GM18868 (cell line): ENCODE results near the gene HNF4A.
"Not testable (repeated sequence)": the region's sequence is repeated elsewhere in the genome, so short reads cannot be mapped to it uniquely, and the experiment has no call there.

Experiments
- ATAC-seq: cut with Tn5 transposase; IDR thresholded peaks from one replicate; pipeline ENCODE4 v1.9.1; 2021; ENCODE audit warnings: mild to moderate bottlenecking, moderate library complexity; ENCODE audit not compliant: unreplicated experiment

The HNF4A gene

DNA sequence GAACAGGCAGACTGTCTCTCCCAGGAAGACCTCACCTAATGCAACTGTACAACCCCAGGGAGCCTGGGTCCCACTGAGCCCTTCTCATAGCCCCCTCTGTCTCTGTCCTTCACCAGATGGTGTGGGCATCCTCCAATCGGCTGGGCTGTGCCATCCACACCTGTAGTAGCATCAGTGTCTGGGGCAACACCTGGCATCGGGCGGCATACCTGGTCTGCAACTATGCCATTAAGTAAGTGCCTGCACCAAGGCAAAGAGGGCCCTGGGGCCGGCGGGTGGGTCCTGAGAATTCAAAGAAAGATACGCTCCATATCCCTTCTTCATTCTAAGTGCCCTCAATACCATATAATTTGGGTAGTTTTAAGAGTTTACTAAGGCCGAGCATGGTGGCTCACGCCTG is 10.4 kb upstream of the HNF4A start:
- ATAC-seq = no peak

DNA sequence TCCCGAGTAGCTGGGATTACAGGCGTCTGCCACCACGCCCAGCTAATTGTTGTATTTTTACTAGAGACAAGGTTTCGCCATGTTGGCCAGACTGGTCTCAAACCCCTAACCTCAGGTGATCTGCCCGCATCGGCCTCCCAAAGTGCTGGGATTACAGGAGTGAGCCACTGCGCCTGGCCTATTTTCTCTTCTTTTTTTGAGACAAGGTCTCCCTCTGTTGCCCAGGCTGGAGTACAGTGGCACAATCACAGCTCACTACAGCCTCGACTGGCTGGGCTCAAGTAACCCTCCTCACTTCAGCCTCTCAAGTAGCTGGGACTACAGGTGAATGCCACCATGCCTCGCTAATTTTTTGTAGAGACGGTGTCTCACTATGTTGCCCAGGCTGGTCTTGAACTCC is 9.6 kb upstream of the HNF4A start:
- not testable (repeated sequence) for ATAC-seq

DNA sequence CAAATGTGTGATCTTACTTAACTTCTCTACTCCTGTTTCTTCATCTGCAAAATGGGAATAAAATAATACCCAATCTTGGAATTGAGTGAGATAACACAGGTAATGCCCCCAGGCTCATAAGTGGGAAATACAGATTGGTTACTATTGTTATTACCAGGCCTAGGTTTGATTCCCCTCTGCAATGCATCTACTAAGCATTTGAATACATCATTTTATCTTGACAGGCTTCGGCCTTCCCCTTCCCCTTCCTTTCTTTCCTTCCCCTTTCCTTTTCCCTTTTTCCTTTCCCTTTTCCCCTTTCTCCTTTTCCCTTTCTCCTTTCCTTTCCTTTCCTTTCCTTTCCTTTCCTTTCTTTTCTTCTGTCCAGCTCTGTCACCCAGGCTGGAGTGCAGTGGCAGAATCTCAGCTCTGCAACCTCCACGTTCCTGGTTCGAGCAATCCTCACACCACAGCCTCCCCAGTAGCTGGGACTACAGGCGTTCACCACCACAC is 7.3 kb upstream of the HNF4A start:
- no peak for ATAC-seq

DNA sequence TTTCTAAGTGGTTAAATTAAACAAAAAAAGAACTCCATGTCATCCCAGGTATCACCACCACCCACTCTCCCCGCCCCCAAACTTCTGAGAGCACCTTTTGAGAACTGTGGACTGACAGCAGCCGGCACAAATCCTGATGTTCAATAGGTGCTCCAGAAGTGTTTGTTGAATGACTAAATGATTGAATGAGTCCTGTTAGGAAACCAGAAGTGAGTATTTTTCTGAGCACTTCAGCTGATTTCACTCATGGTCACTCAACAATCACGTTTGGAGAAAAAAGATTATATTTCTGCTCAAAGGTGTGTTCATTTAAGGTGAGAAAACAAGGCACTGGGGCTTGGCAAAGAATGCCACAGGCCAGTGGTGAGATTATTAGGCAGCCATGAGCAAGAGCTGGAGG is 6.2 kb upstream of the HNF4A start:
- no peak for ATAC-seq

DNA sequence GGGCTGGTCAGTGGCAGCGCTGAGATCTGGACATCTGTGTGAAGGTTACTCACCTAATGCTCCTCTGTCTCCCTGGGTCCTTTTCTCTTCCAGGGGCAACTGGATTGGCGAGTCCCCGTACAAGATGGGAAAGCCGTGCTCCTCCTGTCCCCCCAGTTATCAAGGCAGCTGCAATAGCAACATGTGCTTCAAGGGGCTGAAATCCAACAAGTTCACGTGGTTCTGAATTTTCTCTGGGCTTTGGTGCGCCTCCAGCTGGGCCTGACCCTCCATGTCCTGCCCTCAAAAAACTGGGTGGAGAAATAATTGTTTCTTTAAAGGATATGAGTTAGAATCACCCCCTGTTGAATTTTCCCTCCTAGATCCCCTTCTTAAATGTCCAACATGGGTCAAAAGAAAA is 4.9 kb upstream of the HNF4A start:
- ATAC-seq = no peak

DNA sequence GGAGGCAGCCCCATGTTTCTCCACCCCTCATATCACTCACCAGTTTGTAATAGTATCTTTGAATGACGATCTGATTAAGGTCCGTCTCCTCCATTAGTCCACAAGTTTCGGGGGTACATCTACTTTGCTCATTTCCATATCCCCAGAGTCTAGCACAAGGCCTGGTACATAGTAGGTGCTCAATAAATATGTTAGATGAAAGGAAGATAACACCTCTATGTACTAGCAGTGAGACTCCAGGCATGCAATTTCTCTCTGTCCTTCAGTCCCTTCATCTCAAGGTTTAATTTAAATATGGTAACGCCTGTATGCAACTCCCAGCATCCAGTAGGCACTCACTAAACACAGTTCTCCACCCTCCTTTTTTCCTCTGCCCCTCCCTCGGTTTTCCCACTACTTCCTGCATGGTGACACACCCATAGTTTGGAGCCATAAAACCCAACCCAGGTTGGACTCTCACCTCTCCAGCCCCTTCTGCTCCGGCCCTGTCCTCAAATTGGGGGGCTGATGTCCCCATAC is 461 bp upstream of the HNF4A start:
- no peak for ATAC-seq

DNA sequence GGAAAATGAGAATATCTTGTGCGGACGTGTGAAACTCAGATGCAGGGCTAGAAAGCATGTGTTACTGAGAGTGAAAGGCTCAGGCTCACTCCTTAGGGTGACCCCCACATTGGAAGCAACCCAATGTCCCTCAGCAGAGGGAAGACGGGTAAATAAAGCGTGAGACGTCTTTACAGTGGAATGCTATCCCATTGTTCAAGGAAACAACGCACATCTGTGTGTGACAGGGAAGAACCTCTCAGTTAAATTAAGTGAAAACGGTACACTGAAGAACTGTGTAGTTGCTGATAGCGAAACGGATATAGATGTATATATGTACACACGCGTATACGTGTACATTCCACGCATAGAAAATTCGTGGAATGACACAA is 839 bp downstream of the HNF4A start:
- no peak for ATAC-seq

DNA sequence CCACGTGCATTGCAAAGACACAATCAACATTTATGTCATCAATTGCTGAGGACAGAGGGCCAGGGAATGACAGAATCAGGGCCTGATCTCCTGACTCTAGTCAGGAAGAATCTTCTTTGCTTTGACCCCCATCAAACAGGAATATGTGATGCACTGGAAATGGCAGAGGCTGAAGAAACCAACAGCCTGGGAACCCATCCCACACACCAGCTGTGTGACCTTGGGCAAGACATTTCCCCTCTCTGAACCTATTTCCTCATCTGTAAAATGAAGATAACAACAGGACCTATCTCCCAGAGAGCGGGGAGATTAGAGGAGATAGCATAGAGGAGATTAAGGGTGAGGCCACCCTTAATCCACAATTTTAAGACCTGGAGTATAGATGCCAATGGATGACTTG is 1.5 kb downstream of the HNF4A start:
- no peak for ATAC-seq

DNA sequence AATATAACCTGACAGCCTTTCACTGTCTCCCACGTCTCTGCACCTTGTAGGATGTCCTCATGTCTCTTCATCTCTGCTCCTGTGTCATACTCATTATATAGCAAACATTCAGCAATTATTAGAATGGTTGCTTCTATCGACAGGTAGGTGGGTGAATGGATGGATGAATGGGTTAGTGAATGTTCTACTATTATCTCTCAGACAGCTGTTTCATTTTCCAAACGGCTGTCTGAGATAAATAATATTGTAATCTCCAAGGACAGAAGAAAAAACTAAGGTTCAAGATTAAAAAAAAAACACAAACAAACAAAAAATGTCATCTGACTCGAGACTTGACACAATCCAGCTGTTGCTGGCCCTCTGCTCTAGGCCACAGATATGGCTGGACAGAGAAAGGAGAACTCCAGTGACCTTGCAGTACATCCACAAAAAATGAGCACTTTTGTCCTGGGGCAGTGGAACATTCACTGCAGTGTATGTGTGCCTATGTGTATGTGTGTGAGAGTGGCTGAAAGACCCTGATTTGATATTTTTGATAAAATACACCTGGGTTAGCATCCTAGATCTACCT is 2.1 kb downstream of the HNF4A start:
- ATAC-seq = no peak

DNA sequence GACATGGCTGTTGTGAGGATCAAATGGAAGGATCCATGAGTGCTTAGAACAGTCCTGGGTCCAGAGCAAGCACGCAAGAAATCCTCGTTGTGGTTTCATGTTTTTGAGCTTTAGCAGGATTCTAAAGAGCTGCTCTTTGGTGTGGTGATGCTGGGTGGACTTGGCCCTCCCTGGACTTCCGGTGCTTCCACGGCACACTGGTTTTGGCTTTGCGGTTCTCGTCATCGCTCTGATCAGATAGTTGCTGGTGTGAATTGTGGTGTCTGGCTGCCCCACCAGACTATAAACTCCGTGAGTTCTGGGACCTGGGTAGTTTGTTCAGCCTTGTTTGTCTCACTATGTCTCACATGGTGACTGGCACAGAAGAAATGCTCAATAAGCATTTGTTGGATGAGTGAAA is 3.3 kb downstream of the HNF4A start:
- ATAC-seq = no peak

DNA sequence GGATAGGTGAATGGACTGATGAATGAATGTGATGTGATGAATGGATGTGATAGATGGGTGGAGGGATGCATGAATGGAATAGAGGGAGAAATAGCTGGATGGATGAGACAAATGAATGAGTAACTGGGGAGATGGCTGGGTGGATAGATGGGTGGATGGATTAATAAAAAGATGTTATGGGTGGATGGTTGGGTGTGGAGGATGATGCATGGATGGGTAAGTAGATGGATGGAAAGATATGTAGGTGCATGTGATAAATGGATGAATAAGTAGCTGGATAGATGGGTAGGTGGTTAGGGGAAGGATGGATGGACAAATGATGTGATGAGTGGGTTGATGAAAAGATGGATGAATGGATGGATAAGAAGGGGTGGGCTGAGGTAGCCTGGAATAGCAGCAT is 4.7 kb downstream of the HNF4A start:
- ATAC-seq = no peak

DNA sequence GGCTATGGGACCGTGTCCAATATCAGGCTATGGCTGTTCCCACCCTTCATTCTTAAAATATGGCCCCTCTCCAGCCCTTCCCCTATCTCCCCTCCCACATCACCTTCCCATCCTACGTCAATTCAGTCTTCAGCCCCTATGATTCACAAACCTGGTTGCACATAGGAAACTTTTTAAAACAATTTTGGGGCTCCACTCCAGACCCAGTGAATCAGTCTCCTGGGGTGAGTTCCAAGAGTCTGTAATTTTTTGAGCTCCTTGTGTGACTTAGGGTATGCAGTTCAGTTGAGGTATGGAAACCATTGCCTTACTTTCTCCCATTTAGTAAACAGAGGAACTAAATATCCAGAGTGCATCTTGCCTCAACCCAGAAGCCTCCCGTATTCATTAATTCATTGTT is 5.5 kb downstream of the HNF4A start:
- no peak for ATAC-seq

DNA sequence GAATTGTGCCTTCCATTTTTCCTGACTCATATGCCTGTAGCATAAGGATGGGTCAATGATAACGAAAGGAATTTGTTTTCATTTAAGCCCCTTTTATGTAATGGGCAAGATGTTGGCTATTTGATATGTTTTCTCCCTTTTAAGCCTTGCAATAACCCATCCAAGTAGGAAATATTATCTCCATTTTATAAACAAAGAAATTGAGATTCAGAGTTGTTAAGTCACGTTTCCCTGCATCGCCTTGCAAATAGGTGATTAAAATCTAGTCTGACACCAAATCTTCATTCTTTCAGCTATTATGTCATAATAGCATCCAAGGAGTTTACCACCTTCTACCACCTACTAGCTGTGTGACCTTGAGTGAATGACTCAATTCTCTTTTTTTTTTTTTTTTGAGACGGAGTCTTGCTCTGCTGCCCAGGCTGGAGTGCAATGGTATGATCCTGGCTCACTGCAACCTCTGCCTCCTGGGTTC is 7.0 kb downstream of the HNF4A start:
- no peak for ATAC-seq

DNA sequence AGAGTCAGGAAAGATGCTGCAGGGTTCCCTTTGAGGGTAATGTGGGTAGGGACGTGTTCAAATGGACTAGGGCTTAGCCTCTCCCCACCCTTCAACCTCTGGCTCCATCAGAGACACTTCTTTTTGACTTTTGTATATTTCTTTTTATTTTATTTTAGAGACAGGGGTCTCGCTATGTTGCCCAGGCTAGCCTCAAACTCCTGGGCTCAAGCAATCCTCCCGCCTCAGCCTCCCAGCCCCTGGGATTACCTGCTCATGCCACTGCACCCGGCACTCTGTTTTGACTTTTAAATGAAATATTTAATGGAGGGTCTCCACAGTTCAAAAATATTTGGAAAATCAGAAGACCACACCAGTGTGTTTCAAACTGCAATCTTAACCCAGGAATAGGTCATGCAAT is 8.6 kb downstream of the HNF4A start:
- ATAC-seq = no peak

DNA sequence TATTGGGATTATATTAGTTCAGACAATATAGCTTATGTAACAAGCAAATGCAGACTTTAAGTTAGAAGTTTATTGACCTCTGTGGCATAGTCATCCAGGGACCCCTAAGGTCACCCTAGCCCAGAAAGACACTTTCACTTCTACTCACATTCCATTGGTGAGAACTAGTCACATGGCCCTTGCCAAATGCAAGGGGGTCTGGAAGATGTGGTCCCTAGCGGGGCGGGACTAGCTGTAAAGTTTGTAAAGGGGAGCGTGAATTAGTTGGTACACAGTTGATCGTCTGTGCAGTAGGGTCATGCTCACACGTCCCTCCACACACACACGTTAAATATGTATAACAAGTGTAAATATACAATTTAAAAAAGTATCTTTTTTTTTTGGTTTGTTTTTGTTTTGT is 9.3 kb downstream of the HNF4A start:
- no peak for ATAC-seq

DNA sequence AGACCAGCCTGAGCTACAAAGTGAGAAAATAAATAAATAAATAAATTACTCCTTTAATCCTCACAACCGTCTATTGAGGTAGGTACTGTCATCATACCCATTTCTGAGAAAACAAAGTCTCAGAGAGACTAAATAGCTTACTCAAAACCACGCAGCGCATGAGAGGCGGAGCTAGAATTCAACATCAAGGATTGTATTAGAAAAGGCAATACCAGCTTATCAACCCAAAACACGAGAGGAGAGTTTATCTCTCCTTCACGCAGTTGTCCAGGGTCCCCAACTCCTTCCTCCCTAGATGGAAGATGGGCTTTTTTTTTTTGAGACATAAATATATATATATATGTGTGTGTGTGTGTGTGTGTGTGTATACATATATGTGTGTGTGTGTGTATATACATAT is 12.2 kb downstream of the HNF4A start:
- ATAC-seq = no peak

DNA sequence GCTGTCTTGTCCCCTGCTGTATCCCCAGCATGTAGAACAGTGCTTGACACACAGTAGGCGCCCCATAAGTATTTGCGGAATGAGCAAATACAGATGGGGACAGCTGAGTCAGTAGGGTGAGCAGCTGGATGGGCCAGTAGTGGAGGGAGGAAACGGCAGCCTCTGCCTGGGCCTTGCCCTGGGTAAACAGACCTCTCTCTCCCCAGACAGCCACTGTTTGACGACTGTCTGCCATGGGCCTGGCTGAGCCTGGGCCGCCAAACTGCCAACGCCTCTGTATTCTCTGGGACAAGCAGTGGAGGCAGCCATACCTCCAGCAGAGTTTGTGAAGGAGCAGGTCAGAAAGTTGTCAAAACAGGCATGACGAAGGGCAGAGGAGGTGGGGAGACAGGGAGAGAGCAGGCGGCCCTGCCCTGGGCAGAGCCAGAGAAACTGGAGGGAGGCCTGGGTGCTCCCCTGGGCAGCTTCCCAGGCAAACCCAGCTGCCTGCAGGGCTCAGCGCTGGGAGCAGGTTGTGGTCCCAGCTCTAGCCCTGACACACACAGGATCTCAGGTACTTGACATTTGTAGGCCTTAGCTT is 15.2 kb downstream of the HNF4A start:
- no peak for ATAC-seq

DNA sequence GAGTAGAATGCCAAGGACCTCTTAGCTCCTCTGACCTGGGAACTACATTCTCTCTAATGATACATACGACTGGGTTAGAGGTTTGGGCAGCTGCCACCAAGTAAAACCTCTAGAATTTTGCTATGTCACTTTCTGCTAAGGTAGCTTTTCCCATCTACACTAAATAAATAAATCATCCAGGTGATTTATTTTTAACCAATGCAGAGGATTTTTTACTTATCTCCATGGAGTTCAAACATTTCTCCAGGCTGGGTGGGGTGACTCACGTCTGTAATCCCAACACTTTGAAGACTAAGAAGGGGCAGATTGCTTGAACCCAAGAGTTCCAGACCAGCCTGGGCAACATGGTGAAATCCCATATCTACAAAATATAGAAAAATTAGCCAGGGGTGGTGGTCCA is 27.1 kb downstream of the HNF4A start:
- ATAC-seq = no peak

DNA sequence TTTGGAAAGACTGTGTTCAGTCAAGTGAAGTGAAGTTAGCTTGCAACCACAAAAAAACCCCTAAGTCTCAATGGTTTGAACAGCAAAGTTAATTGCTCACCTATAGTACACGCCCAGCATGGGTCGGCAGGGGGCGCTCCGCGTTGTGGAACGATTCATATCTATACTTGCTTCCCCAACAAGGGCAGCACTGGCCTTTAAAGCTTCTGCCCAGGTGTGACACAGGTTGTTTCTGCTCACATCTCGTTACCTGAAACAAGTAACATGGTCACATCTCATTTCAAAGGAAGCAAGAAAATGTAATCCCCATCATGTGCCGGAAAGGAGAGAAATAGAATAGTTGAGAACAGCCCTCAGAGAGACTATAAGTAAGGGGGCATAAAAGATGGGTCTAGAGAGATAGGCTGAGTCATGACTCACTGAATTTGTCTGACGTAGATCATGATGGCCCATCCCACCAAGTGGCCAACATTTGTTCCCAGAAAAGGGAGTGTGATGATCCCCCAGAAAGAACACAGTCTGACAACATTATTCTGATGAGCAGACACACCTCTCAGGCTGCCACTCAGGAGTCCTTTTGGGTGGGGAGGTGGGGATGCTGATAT is 29.0 kb downstream of the HNF4A start:
- peak; percentile 67 for ATAC-seq

DNA sequence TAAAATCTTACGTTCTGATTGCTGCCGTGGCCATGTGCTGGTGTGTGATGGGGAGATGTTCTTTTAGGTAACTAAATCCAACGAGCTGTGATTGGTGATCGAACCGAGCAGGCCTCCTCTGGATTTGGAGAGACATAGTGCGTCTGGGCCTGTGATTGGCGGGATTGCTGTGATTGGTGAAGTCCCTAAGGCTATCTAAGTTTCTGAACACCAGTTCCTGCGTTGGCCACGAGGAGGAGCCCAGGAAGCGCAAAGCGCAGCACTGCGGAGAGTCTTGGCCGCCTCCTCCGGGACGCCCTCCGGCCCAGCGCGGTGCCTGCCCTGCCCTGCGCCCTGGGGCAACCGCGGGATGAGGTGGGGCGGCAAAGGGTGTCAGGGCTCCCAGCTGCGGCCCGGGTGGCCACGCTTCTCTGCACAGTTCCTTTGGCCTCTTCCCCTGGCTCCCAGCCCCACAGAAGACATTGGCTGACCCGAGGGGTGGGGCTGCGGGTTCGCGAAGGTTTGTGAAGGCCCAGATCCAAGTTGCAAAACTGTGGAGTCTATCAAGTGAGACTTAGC is 33.0 kb downstream of the HNF4A start:
- peak; percentile 69 for ATAC-seq

DNA sequence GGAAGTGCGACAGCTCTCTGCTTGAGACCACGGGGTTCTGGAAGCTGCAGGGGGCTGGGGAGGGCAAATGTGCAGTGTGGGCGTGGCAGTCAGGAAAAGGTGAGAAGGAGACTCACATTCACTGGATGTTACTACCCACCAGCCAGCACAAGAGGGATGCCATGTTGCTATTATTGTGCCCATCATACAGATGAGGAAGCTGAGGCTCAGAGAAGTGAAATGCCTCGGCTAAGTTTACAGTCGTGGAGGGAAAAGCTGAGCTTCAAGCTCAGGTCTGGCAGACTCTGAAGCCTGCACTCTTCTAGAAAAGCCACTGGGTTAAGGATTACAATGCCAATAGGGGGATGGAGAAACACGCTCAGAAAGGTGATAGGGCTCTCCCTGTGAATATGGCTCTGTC is 34.4 kb downstream of the HNF4A start:
- ATAC-seq = no peak

DNA sequence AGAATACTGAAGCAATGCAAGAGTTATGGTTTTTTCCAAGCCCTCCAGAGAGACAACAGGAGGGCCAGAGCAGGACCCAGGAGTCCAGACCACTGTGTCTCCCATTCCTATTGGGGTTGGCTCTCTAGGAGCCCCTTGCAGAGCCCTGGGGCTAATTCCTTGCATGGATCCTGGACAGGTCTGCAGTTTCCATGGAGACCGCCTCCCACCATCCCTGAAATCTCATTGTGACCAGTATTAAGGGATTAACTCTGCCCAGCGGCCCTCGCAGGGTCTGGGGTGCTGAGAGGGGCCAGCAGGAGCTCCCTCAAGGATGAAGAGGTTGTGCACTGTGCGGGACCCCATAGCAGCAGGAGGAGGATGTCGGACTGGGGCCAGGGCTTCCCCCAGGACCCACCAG is 34.8 kb downstream of the HNF4A start:
- no peak for ATAC-seq
